Heart right ventricle (tissue), 16 donors: Measurements from ENCODE around the gene DEAF1. TPM values are rescaled to one million over a fixed set of nuclear protein-coding genes. Genes with fewer than 3 reads are reported as not detected.

ENCODE experiments used
- ATAC-seq, 8 donors: fragments of 200-7000 bp; cut with Tn5 transposase; one replicate each; pipeline ENCODE4 v1.9.1; 2020; ENCODE audit warnings: mild to moderate bottlenecking in 8 of 8, moderate library complexity in 8 of 8, moderate number of reproducible peaks in 1 of 8
- DNase-seq, 2 donors: peaks; one replicate each; pipeline ENCODE4 v3.0.0-alpha.2; 2020
- H3K27ac ChIP-seq, 10 donors: fragments of 200-600 bp; sonication (generic) in 2 of 10; one replicate each; pipeline versions ENCODE4 v1.5.0 to v1.8.0; 2020 to 2022; ENCODE audit warnings: mild to moderate bottlenecking in 3 of 10
- H3K27me3 ChIP-seq, 7 donors: fragments of 200-600 bp; one replicate each; pipeline ENCODE4 v1.8.0; 2021 to 2022; ENCODE audit warnings: mild to moderate bottlenecking in 2 of 7
- H3K36me3 ChIP-seq, 9 donors: fragments of 200-600 bp; sonication (generic) in 1 of 9; one replicate each; pipeline versions ENCODE4 v1.5.0 to v1.8.0; 2020 to 2022; ENCODE audit warnings: mild to moderate bottlenecking in 2 of 9
- H3K4me1 ChIP-seq, 9 donors: fragments of 200-600 bp; sonication (generic) in 1 of 9; one replicate each; pipeline versions ENCODE4 v1.5.0 to v1.8.0; 2020 to 2022; ENCODE audit warnings: mild to moderate bottlenecking in 4 of 9
- H3K4me3 ChIP-seq, 10 donors: fragments of 200-600 bp; sonication (generic) in 2 of 10; one replicate each; pipeline versions ENCODE4 v1.5.0 to v1.8.0; 2020 to 2022; ENCODE audit warnings: mild to moderate bottlenecking in 7 of 10, moderate library complexity in 2 of 10
- H3K9me3 ChIP-seq, 11 donors: fragments of 200-600 bp in 10 of 11; sonication (generic) in 2 of 11; one replicate each; pipeline versions ENCODE4 v1.5.0 to v1.8.0; 2013 to 2022; ENCODE audit warnings: mild to moderate bottlenecking in 2 of 11, control low read depth in 1 of 11, moderate library complexity in 1 of 11
- WGBS, 2 donors: extraction: QIAGEN DNeasy Blood & Tissue Kit; methylation state at CpG; one replicate each; pipeline ENCODE4 v1.1.7; 2013; ENCODE audit warnings: inconsistent platforms in 1 of 2; 5-methylcytosine and 5-hydroxymethylcytosine counted together
- intact Hi-C, 10 donors: fragments of 100-400 bp; cut with DNase I; formaldehyde crosslinking; loops; one replicate each; pipeline versions ENCODE4 v1.11.1 to v1.14.2; 2022
- polyA plus RNA-seq, 2 donors: library from polyadenylated mRNA; stranded (reverse); fragments of 200-250 nt; gene quantifications; one replicate each; pipeline ENCODE4 v1.2.3, GENCODE V29; 2013
- total RNA-seq, 10 donors: library from RNA; stranded (reverse); fragmentation: NEBNext Ultra II Directional in 3 of 10; extraction: Animal tissue kit (Norgen Biotek cat#: 25700) in 3 of 10; gene quantifications; one replicate each; pipeline versions ENCODE4 v1.2.1 to v1.2.4, GENCODE V29; 2021 to 2023
- TF ChIP-seq, protein P1 (sequence below), 9 donors: fragments of 200-600 bp; sonication (generic) in 2 of 9; IDR thresholded peaks; one replicate each; pipeline versions ENCODE4 v1.5.0 to v1.8.0; 2021 to 2022; ENCODE audit warnings: antibody characterized with exemption in 9 of 9, mild to moderate bottlenecking in 5 of 9, moderate library complexity in 1 of 9
- donor health status: Arrhythmogenic right ventricular cardiomyopathy.
- donor health status: ischemic (EF 13 %, LVEDD 7.1; RV severe dilation, severe dysfunction).
- donor health status: healthy with polysubstance abuse.
- donor health status: DM: no; HTN: yes; CAD: no.
- donor health status: DM: no; HTN: no; CAD: no.
- donor health status: ischemic (EF 25% LVEDD 6.9; RV normal size, moderate dysfunction).
- donor health status: ischemic (EF 25% LVEDD 5.7; RV mildly dilated, moderate dysfunction).
- donor health status: healthy.
- donor health status: DM: yes; HTN: yes; CAD: no.
- donor health status: Ischemic cardiomyopathy.
- donor health status: ischemic (EF 35%, LVEDD 5.7; RV mildly dilated, moderate dysfunction).
- donor health status: nonischemic (EF 11% LVEDD 7.7; RV severe dilation, severe dysfunction).
- donor health status: DM: yes; HTN: yes; CAD: no.
- donor health status: PGD.
- donor health status: ischemic (EF 29% LVEDD 5.4; RV normal size, mild dysfunction).
- donor health status: nonischemic (EF 23%, LVEDD 6.1; RV moderate dilation, normal function).

Gene DEAF1
- total and polyA plus RNA-seq, 12 donors, result 11.0 to 39.9 (median 17.0) TPM

DNA sequence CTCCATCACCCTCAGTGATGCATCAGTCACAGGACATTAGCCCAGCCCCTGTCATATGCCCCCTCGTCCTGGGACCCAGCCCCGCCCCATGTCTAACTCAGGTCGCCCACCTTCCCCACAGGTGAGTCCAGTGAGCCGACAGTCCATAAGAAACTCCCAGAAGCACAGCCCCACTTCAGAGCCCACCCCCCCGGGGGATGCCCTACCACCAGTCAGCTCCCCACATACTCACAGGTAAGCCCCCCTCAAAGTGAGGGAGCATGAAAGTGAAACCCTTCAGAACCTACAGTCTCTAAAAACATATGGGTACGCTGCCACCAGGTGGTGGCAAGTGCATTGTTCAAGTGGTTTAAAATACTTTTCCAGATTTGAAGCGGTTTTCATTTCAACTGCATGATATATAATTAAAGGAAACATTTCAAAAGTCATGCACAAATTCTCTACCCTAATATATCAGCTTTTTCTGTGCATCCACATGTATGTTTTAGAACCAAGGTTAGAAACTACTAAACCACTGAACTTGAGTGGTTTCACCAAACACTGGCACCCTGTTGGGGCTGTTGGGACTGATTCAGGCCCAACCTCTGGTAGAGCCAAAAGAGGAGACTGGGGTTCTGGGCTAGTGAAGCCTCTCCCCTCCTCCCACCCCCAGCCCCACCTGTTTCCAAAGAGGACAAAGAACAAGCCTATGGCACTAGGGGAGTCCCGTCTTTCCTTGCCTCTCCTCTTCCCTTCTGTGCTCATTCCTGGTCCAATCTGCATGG is 28.3 kb upstream of the DEAF1 start:
- intact Hi-C loops, result loop anchor here in 9 of 10 donors (1.0 to 10.0 kb wide), 6 partner anchors 59 to 171 kb away; no protein-coding TSS in a partner anchor
- Histone ChIP-seq H3K27ac (no peak overlapping the region), H3K9me3 (no peaks in the 10 kb centered on the region), H3K27me3 (peaks cover 28 to 84% (median 76%) of the 10 kb centered on the region in 7 donors), H3K36me3 (no peaks in the 10 kb centered on the region), H3K4me1 (peaks cover 10 to 55% (median 29%) of the 10 kb centered on the region in 9 donors), H3K4me3 (no peak overlapping the region)
- DNase-seq (no peak), ATAC-seq (peak in 1 of 8 donors; percentile 24)
- TF ChIP-seq, protein P1, sequence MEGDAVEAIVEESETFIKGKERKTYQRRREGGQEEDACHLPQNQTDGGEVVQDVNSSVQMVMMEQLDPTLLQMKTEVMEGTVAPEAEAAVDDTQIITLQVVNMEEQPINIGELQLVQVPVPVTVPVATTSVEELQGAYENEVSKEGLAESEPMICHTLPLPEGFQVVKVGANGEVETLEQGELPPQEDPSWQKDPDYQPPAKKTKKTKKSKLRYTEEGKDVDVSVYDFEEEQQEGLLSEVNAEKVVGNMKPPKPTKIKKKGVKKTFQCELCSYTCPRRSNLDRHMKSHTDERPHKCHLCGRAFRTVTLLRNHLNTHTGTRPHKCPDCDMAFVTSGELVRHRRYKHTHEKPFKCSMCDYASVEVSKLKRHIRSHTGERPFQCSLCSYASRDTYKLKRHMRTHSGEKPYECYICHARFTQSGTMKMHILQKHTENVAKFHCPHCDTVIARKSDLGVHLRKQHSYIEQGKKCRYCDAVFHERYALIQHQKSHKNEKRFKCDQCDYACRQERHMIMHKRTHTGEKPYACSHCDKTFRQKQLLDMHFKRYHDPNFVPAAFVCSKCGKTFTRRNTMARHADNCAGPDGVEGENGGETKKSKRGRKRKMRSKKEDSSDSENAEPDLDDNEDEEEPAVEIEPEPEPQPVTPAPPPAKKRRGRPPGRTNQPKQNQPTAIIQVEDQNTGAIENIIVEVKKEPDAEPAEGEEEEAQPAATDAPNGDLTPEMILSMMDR (IDR thresholded peaks at IDR 0.05), result peak in 8 of 9 donors; percentile 57 to 78 (median 68)
- WGBS, 2 donors, result 45 to 54% methylated on average over 8 of the region's 8 CpGs

DNA sequence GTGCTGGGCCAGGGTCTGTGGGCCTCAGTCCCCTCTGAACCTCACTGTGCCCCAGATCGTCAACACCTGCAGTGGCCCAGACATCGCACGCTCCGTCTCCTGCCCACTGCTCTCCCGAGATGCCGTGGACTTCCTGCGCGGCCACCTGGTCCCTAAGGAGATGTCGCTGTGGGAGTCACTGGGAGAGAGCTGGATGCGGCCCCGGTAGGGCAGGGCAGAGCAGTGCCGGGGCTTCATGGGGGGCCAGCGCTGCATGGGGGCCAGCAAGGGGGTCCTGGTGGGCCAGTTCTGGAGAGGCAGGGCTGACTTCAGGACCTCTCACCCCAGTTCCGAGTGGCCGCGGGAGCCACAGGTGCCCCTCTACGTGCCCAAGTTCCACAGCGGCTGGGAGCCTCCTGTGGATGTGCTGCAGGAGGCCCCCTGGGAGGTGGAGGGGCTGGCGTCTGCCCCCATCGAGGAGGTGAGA is 27.4 kb upstream of the DEAF1 start:
- intact Hi-C loops, result loop anchor here in 9 of 10 donors (2.0 to 10.0 kb wide), 5 partner anchors 58 to 170 kb away; no protein-coding TSS in a partner anchor
- 59 to 68% methylated on average over 20 of the region's 20 CpGs for WGBS, 2 donors
- TF ChIP-seq, protein P1 (IDR thresholded peaks at IDR 0.05), result no peak
- peaks cover 28 to 82% (median 75%) of the 10 kb centered on the region in 7 donors for H3K27me3 ChIP-seq
- H3K4me3 ChIP-seq, result peak overlapping the region in 1 of 10 donors; percentile 10
- H3K9me3 ChIP-seq, result no peaks in the 10 kb centered on the region
- ATAC-seq, result no peak
- no peak for DNase-seq
- no peak overlapping the region for H3K27ac ChIP-seq
- no peaks in the 10 kb centered on the region for H3K36me3 ChIP-seq
- H3K4me1 ChIP-seq, result peaks cover 8 to 46% (median 25%) of the 10 kb centered on the region in 9 donors

DNA sequence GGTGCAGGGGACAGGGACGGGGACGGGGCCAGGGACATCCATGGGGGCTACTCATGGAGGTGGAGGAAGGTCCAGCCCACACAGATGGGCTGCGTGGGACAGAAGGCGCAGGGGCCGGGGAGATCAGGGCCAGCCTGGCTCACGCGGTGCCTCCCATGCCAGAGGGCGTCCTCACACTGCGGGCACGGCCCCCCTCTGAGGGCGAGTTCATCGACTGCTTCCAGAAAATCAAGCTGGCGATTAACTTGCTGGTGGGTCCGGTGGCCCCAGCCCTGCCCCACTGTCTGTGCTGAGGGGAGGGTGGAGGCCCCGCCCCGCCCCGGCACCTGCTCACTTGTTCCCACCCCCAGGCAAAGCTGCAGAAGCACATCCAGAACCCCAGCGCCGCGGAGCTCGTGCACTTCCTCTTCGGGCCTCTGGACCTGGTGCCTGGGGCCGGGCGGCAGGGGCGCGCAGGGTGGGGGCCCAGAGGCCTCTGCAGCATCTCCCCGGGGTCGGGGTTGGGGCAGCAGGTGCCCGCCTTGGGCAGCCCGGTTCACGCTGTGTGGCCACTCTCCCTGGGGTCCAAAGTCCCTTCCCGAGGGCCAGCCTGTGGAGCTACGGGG is 26.8 kb upstream of the DEAF1 start:
- peaks cover 28 to 76% (median 70%) of the 10 kb centered on the region in 7 donors for H3K27me3 ChIP-seq
- DNase-seq, result no peak

More for the DNA sequence above, 26.8 kb upstream of the DEAF1 start:
- no peak for ATAC-seq
- Histone ChIP-seq H3K27ac (no peak overlapping the region), H3K9me3 (no peaks in the 10 kb centered on the region), H3K4me3 (peak overlapping the region in 1 of 10 donors; percentile 10), H3K36me3 (no peaks in the 10 kb centered on the region), H3K4me1 (peaks cover 8 to 42% (median 25%) of the 10 kb centered on the region in 9 donors)
- 32 to 33% methylated on average over 27 to 33 of the region's 33 CpGs for WGBS, 2 donors
- TF ChIP-seq, protein P1 (IDR thresholded peaks at IDR 0.05), result no peak
- intact Hi-C loops, result loop anchor here in 9 of 10 donors (2.0 to 10.0 kb wide), 5 partner anchors 57 to 170 kb away; no protein-coding TSS in a partner anchor
